Activated CD8-positive, alpha-beta memory T cell treated with anti-CD3 and anti-CD28 coated beads for 4 hours (primary cell): ENCODE measurements around the gene METTL23.
A peak's percentile ranks its signal among the peaks of the same experiment; 100 is the strongest.

Experiments
- DNase-seq, 2 donors: peaks; one replicate each; pipeline ENCODE4 v3.0.0-alpha.2; 2020; ENCODE audit warnings: low read depth in 2 of 2

The METTL23 gene, protein sequence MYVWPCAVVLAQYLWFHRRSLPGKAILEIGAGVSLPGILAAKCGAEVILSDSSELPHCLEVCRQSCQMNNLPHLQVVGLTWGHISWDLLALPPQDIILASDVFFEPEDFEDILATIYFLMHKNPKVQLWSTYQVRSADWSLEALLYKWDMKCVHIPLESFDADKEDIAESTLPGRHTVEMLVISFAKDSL

GRCh38 chr17:76726776-76727718 is at the start of gene METTL23:
TSS of gene METTL23 (plus strand) at chr17:76726839. CDS start at chr17:76729711, 2,872 bp downstream.
- DNase-seq = peak in 1 of 2 donors; percentile 62

DNA sequence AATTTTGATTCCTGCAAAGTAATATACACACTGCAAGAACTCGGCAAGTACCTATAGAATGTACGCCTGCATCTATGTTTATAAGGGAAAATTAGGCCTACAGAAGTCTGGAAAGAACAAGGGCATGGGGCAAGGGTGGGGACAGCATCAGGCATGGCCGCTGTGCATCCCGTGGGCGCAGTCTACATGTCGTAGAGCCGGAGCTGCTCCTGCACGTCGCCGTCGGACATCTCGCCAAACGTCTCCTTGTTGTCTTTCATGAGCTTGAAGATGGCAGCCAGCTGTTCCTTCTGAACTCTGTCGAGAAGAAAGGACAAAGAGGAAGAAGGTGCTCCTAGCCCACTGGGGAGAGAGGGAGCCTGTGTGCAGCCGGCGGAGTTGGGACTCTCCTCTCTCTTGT is 49.2 kb upstream of the METTL23 start:
- DNase-seq = no peak

- no peak for DNase-seq
These were observed 48.3 kb upstream of the METTL23 start for GRCh38 chr17:76678330-76678729.

DNA sequence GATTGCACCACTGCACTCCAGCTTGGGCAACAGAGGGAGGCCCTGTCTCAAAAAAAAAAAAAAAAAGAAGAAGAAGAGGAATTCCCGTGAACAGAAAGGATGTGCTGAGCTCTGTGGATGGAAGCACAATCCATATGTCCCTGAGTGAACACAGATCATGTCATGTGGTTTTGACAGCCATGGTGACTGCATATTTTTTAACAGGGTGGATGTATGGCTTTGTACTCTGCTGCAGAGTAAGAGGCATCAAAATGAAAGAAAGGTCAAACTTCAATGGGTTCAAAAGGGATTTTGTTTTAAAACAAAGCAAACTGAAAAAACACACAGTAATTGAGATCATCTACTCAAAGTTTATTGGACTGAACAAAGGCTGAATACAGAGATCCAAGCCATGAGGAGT is 47.4 kb upstream of the METTL23 start:
- no peak for DNase-seq

GRCh38 chr17:76681222-76682137 is 45.2 kb upstream of the METTL23 start:
- peak; percentile 32 to 36 for DNase-seq

- no peak for DNase-seq
These were observed 44.3 kb upstream of the METTL23 start for GRCh38 chr17:76682296-76682695.

GRCh38 chr17:76683011-76683755 is 43.5 kb upstream of the METTL23 start:
- DNase-seq = no peak

DNA sequence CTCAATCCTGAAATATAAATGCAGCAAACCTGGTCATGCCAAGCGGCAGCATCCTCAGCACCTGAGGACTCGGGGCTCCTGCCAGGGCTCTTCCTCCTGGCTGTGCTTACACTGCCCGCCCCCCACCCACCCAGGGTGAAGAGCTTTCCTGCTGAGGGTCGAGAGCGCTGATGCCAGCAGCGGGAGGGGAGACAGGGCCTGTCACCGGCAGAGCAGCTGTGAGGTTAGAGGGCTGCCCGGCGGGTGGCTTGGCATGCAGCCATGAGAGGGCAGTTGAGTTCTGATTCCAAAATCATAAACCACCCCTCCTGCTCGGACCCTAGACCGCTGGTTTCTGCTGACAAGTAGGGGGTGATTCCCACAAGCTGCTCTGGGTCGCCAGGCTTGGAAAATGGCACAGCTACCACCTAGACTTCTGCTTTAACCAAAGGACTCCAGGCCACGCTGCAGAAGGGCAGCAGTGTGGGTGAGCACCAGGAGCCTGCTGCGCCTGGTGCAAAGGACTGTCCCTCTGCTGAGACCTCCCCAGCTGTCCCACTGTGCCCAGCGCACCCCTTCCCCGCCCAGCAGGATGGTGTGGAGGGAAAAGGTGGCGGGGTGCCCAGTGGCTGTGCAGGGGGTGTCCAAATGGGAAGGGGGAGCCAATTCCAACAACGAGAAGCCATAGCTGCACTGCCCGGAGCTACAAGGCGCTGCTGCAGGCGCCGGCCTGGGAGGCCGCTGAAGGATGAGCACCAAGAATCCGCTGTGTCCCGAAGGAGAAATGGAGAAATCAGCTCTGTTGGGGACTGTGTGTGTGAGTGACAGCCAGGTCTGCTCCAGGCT is 42.5 kb upstream of the METTL23 start:
- no peak for DNase-seq

DNA sequence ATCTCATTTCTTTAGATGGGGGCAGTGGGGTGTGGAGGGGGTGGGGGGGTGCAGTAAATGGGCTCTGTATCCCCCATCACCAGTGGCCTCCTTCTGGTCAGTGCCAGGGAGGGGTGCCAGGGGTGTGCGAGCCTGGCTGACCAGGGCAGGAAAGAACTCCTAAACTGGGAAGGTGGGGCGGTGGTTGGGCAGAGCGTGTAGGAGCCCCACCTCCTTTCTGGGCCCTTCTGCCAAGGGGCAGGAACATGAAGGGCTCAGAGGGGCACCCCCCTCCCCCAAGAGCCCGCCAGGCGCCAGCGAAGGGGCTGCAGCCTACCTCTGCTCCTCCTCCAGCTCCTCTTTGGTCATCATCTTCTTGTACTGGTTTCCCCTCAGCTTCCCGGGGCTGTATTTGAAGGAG is 41.9 kb upstream of the METTL23 start:
- no peak for DNase-seq

GRCh38 chr17:76685366-76685765 is 41.3 kb upstream of the METTL23 start:
- DNase-seq = no peak

DNA sequence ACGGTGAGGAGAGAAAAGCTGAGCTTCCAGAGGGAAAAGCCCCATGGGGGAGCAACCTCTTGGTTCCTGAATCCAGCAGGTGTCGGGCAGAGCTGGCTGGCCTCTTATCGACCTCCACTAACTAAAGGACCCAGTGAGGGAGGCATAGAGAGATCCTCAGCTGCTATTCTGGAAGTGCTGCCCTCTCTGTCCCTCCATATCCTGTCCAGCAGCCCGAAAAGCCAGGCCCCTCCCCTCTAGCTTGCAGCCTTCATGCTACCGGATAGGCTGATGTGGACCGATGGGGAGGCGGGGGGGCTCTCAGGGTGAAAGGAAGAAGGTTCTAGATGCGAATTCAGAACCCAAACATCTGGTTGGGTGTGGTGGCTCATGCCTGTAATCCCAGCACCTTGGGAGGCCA is 40.8 kb upstream of the METTL23 start:
- DNase-seq = no peak

DNA sequence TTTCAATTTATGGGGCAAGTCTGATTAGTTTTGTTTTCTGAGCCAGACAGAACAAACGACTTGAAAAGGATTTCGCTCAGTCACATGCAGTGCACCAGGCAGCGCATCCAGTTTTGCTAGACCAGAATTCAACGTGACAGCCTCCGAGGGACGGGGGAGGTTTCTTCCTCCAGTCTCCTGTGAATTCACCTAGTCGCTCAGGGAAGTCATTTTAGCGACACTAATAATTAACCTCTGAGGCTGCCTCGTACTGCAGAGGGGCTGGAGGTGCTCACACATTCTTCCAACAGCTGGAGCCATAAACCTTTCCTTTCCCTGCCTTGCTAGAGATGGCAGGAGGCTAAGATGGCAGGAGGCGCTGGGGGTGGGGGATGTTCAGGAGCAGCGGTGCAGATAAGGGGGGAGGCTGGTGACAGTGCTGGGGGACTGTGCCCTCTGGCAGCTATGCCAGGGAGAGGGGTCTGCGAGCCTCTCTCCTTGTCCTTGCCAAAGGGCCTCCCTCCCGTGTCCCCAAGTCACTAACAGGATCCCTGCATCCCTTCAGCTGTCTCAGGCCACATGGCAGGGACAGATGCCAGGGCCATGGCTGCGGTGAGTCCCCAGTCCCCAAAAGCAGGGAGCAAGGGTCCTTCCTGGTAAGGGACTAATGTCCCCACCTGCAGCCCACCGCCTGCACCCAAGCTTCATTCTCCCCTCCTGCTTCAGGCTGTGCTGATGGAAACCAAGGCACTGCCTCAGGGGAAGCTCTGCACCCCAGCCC is 39.9 kb upstream of the METTL23 start:
- DNase-seq = no peak

DNA sequence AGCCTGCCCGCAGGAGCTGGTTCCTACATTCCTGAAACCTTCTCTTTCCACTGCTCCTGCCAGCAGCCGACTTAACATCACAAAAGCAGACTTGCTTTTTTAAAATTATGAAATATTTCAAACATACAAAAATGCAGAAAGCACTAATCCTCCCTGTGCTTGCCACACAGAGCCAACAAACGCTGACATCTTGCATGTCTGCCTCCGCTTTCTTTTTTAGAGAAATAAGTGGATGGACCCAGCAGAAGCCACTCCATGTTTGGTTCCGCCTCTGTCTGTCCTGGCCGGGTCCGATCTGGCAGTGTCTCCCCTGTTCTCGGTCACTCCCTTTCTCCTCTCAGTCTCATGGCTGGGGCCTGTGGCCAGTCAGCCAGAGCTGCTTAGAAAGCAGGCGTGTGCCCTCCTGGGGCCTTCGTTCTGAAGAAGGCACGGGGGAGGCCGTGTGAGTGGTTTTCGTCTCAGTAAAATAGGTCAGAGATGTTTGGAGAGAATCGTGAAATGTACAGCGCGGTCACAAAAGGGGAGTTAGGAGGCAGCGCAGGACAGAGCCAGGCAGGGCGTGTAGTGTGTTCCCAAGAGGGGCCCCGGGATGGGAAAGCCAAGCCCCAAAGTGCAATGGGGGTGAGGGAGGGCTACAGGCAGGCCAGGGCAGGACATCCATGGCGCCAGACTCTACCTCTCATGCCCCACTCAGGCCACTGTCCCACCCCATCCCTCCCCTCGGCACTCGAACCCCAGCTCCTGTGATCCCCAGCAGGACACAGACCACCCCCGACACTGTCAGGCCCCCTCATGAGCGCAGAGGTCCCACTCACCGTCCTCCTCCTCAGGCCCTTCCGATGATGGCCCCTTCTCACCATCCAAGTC is 39.1 kb upstream of the METTL23 start:
- DNase-seq = no peak

DNA sequence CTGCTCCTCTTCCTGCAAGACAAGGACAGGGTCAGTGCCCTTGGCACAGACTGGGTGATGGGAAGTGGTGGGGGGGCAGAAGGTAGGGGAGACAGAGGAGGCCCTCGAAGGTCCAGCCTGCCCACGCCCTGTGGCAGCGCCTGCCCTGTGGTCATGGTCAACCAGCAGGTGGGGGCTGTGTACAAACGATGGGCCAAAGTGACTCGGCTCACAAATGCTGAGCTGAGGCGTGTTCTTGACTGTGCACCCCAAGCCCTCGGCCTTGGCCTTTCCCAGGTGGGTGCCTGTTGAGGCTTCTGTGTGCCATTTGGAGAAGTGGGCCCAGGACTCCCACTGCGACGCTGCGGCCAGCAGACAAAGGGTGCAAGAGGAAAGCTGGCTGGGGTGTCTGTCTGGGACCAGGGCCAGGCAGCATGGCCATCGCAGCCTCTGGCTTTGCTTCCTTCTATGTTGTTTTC is 38.4 kb upstream of the METTL23 start:
- DNase-seq = no peak

GRCh38 chr17:76689859-76690258 is 36.8 kb upstream of the METTL23 start:
- DNase-seq = no peak

DNA sequence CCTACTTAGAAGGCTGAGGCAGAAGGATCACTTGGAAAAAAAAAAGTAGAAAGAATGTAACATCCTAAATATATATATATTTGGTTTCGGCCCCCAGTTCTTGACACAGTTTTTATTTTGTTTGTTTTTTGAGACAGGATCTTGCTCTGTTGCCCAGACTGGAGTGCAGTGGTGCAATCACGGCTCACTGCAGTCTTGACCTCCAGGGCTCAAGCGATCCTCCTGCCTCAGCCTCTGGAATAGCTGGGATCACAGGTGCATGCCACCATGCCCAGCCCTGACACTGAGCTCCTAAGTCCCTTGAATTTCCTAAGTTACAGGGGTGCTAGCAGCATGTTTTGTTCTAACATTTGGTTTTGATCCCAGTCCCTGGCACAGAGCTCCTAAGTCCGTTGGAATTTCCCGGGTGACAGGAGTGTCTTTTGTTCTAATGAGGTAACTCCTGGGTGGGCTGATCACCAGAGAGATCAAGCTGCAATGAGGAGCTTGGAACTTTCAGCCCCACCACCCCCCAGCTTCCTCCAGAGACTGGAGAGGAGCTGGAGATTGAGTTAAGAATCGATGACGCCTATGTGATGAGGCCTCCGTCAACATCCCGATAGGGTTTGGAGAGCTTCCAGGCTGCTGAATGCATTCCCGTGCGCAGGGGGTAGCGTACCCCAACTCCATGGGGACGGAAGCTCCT is 35.9 kb upstream of the METTL23 start:
- DNase-seq = no peak

- DNase-seq = no peak
These were observed 35.1 kb upstream of the METTL23 start for GRCh38 chr17:76691379-76692191.
